ENCODE measurements around the gene SNAP91.

DNA sequence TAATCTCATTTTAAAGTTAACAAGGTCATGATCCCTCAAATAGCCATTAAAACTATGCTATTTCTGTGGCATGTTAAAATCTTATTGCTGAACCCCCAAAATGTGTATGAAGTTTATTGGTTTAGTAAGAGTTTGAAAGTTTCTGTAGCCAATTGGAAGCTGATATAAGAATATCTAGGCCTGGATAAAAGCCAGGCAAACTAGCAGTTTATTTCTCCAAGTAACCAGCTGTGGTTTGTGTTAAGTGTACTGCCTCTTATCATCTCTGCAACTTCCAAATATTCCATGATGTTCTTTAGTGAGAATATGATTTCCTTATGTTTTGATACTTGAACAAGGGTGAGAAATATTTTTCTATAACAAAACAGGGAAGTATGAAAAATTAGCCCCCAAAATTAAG, 119.8 kb downstream of the SNAP91 start:
- no peak for TF ChIP-seq YY1 (IDR thresholded peaks at IDR 0.05; ENCODE audit: insufficient read depth, insufficient read length)
- no peak for TF ChIP-seq ZNF274 (IDR thresholded peaks at IDR 0.05; ENCODE audit: low read depth, low read length)

Measured in NT2/D1 (cell line).